BE2C (cell line): ENCODE results near the gene SPI1.
A peak's percentile ranks its signal among the peaks of the same experiment; 100 is the strongest.

ENCODE experiments used
- DNase-seq: peaks from one replicate; pipeline ENCODE4 v3.0.0-alpha.2; 2020
- H3K27me3 ChIP-seq: fragments of 250-450 bp; sonication (Bioruptor Pico); 2 replicates; pipeline ENCODE4 v1.5.1; 2020; ENCODE audit warnings: mild to moderate bottlenecking
- H3K36me3 ChIP-seq: fragments of 250-450 bp; sonication (Bioruptor Pico); 2 replicates; pipeline ENCODE4 v1.5.1; 2020; ENCODE audit warnings: mild to moderate bottlenecking
- H3K4me1 ChIP-seq: fragments of 250-450 bp; sonication (Bioruptor Pico); 2 replicates; pipeline ENCODE4 v1.5.1; 2020
- H3K4me3 ChIP-seq: 2 replicates; pipeline ENCODE4 v1.5.1; 2011; ENCODE audit warnings: low read depth, low read length
- H3K9me3 ChIP-seq: fragments of 250-450 bp; sonication (Bioruptor Pico); 2 replicates; pipeline ENCODE4 v1.5.1; 2020
- TF ChIP-seq, protein P1 (sequence below): IDR thresholded peaks from 2 replicates; pipeline ENCODE4 v1.5.1; 2012; ENCODE audit warnings: mild to moderate bottlenecking, low read depth, low read length

The SPI1 gene

DNA sequence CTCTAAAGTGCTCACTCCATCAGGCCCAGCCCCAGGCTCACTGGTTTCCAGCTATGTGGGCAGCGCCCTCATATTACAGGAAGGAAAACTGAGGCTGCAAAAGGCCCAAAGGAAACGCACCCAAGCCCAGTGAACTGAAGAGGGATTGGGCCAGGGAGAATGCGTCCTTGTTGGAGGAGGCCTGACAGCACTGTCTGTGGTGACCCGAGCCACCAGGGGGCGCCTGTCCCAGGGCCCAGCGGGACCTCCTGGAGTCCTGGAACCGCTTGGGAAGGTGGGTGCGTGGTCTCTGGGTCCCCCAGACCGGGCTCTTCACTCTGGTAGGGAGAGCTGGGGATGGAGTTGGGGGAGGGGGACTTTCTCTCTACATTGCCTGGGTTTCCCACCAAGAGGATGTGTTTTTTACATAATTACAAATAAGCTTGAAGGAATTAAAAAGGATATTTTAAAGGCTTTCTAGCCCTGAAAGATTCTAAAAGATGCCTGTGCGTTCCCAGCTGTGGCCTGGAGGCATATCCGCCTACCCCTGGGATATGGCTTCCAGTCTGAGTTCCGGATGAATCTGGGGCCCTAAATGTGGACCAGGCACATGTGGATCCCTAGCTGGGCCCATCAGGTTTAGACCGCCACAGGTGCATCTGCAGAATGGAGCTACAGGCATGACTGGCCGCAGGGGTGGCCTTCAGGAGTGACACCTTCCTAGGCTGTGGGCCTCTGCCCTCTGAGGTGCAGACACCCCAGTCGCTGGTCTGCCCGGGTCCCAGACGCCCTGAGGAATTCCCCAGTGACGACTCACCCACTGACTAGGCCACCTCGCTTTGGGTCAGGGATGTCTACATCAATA is 4.2 kb downstream of the SPI1 start:
- Histone ChIP-seq H3K9me3 (no peaks in the 10 kb centered on the region), H3K4me1 (no peaks in the 10 kb centered on the region), H3K4me3 (no peak overlapping the region), H3K36me3 (no peaks in the 10 kb centered on the region), H3K27me3 (no peaks in the 10 kb centered on the region)
- TF ChIP-seq, protein P1, sequence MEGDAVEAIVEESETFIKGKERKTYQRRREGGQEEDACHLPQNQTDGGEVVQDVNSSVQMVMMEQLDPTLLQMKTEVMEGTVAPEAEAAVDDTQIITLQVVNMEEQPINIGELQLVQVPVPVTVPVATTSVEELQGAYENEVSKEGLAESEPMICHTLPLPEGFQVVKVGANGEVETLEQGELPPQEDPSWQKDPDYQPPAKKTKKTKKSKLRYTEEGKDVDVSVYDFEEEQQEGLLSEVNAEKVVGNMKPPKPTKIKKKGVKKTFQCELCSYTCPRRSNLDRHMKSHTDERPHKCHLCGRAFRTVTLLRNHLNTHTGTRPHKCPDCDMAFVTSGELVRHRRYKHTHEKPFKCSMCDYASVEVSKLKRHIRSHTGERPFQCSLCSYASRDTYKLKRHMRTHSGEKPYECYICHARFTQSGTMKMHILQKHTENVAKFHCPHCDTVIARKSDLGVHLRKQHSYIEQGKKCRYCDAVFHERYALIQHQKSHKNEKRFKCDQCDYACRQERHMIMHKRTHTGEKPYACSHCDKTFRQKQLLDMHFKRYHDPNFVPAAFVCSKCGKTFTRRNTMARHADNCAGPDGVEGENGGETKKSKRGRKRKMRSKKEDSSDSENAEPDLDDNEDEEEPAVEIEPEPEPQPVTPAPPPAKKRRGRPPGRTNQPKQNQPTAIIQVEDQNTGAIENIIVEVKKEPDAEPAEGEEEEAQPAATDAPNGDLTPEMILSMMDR: peak; percentile 81
- peak; percentile 84 for DNase-seq

DNA sequence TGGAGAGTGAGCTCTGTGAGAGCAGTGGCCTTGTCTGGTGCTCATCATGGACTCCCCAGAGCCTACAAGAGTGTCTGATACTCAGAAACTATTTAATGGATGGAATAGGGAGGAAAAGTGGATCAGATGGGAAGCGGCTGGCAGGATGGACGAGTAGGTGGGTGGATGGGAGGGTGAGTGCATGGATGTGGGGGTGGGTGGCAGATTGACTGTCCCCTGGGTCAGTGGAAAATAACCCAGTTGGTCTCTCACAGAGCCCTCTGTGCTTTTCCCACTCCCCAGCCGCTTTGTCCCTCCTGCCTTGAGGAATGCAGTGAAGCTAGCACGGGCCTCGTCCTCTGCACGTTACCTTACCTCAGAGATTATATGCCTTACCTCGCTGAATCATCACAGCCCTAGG is 5.9 kb downstream of the SPI1 start:
- no peaks in the 10 kb centered on the region for H3K36me3 ChIP-seq
- TF ChIP-seq, protein P1: no peak
- no peak overlapping the region for H3K4me3 ChIP-seq
- no peaks in the 10 kb centered on the region for H3K27me3 ChIP-seq
- DNase-seq: no peak
- H3K4me1 ChIP-seq: no peaks in the 10 kb centered on the region
- no peaks in the 10 kb centered on the region for H3K9me3 ChIP-seq

DNA sequence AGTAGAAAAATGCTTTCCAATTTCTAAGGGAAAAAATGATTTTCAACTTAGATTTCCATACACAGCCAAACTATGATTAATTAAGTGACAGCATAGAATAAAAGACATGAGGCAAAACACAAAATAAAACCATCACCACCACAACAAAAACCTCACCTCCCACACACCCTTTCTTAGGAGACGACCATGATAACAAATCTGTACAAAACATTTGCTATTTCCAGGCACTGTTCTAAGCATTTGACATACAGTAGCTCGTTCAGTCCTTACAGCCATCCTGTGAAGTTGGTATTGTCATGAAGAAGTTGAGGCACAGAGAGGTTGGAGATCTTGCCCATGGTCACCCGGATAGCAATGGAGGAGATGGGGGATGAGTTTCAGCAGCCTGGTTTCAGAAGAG is 8.7 kb downstream of the SPI1 start:
- Histone ChIP-seq H3K27me3 (no peaks in the 10 kb centered on the region), H3K9me3 (no peaks in the 10 kb centered on the region), H3K4me1 (no peaks in the 10 kb centered on the region), H3K36me3 (no peaks in the 10 kb centered on the region), H3K4me3 (no peak overlapping the region)
- no peak for DNase-seq
- TF ChIP-seq, protein P1: no peak

- no peaks in the 10 kb centered on the region for H3K36me3 ChIP-seq
- no peaks in the 10 kb centered on the region for H3K9me3 ChIP-seq
- H3K27me3 ChIP-seq: no peaks in the 10 kb centered on the region
- no peak overlapping the region for H3K4me3 ChIP-seq
- TF ChIP-seq, protein P1: no peak
- no peaks in the 10 kb centered on the region for H3K4me1 ChIP-seq
- no peak for DNase-seq
These were observed 12.3 kb downstream of the SPI1 start for GRCh38 chr11:47366020-47366490.

DNA sequence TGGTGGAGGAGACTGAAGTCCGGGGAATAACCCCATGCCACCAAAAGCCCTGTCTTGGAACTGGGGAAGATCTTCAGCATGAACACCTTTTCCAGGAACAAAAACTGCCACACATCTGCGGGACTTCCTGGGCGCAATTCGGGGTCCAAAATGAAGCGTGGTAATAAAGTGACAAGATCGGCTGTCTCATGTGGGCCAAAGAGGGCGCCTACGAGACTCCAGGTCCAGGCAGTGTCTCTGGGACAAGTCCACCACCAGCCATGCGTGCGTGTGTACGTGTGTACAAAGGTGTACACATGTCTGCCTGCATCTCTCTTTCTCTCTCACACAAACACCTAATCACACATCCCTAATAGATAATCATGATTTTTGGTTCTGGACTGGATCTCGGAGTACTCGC is 16.9 kb downstream of the SPI1 start:
- DNase-seq: no peak
- Histone ChIP-seq H3K4me3 (no peak overlapping the region), H3K4me1 (no peaks in the 10 kb centered on the region), H3K36me3 (no peaks in the 10 kb centered on the region), H3K9me3 (no peaks in the 10 kb centered on the region), H3K27me3 (no peaks in the 10 kb centered on the region)
- TF ChIP-seq, protein P1: no peak

DNA sequence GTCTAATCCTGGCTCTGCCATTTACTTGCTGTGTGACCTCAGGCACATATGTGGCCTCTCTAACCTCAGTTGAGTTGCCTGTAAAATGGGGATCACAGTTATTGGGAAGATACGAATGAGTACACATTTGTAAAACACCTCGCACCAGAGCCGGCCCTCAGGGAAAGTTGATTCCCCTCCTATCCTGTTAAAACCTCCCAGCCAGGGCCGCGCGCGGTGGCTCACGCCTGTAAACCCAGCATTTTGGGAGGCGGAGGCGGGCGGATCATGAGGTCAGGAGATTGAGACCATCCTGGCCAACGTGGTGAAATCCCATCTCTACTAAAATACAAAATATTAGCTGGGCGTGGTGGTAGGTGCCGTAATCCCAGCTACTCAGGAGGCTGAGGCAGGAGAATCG is 18.0 kb downstream of the SPI1 start:
- Histone ChIP-seq H3K27me3 (no peaks in the 10 kb centered on the region), H3K4me1 (no peaks in the 10 kb centered on the region), H3K9me3 (no peaks in the 10 kb centered on the region), H3K36me3 (no peaks in the 10 kb centered on the region), H3K4me3 (no peak overlapping the region)
- TF ChIP-seq, protein P1: no peak
- DNase-seq: no peak
